Measurements from ENCODE around the gene PRRC2A. TPM values are rescaled to one million over a fixed set of nuclear protein-coding genes. Genes with fewer than 3 reads are reported as not detected.
A peak's percentile ranks its signal among the peaks of the same experiment; 100 is the strongest.

PRRC2A gene
- total RNA-seq, 1 experiment from 2014 or later, result 383 TPM

DNA sequence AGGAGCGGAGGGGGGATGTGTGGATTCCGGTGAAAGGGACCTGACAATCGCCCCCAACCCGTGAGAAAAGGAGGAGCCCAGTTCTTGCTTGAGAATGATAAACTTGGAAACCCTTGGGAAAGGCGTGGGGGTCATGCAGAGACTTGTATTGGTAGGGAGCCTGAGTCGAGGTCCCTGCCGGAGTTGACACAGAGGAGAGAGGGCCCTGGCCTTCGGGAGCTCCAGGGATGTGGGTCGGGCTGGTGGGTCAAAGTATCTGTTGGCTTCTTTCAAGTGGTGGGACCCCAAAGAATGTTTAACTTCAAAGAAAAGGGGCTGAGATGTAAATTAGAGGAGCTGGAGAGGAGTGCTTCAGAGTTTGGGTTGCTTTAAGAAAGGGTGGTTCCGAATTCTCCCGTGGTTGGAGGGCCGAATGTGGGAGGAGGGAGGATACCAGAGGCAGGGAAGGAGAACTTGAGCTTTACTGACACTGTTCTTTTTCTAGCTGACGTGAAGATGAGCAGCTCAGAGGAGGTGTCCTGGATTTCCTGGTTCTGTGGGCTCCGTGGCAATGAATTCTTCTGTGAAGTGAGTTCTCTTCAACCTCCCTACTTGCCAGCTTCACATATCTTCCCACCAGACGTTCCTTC is 45.9 kb downstream of the PRRC2A start:
- H2BK15ac ChIP-seq (ENCODE audit: low read depth, low read length), result no peak overlapping the region
- TF ChIP-seq, protein P1, sequence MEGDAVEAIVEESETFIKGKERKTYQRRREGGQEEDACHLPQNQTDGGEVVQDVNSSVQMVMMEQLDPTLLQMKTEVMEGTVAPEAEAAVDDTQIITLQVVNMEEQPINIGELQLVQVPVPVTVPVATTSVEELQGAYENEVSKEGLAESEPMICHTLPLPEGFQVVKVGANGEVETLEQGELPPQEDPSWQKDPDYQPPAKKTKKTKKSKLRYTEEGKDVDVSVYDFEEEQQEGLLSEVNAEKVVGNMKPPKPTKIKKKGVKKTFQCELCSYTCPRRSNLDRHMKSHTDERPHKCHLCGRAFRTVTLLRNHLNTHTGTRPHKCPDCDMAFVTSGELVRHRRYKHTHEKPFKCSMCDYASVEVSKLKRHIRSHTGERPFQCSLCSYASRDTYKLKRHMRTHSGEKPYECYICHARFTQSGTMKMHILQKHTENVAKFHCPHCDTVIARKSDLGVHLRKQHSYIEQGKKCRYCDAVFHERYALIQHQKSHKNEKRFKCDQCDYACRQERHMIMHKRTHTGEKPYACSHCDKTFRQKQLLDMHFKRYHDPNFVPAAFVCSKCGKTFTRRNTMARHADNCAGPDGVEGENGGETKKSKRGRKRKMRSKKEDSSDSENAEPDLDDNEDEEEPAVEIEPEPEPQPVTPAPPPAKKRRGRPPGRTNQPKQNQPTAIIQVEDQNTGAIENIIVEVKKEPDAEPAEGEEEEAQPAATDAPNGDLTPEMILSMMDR (conservative IDR thresholded peaks at IDR 0.05), result no peak
- peaks cover 19% of the 10 kb centered on the region for H3K23me2 ChIP-seq (ENCODE audit: insufficient read length, low read depth, low read length, poor library complexity, severe bottlenecking)
- no peak overlapping the region for H2BK120ac ChIP-seq (ENCODE audit: low read depth, low read length, poor library complexity, severe bottlenecking)
- H3K4ac ChIP-seq (ENCODE audit: low read depth, low read length), result no peak overlapping the region
- no CpG with 5 or more reads among the region's 15 CpGs for WGBS (ENCODE audit: extremely low coverage, insufficient read length, low lambda C conversion rate)
- H4K91ac ChIP-seq (ENCODE audit: insufficient read length, low read depth, low read length), result no peak overlapping the region
- H3K79me1 ChIP-seq (ENCODE audit: insufficient read depth, low read depth, low read length, poor library complexity, severe bottlenecking), result peaks cover 11% of the 10 kb centered on the region
- no peak overlapping the region for H3K27ac ChIP-seq (ENCODE audit: insufficient read length, low read depth, low read length)
- H3K56ac ChIP-seq (ENCODE audit: insufficient read length, low read depth, low read length), result no peak overlapping the region
- H4K5ac ChIP-seq (ENCODE audit: insufficient read length, low read depth, low read length), result no peak overlapping the region
- H4K20me1 ChIP-seq (ENCODE audit: control insufficient read depth, insufficient read depth, insufficient read length), result no peaks in the 10 kb centered on the region
- Mint-ChIP-seq H3K4me3 (peak overlapping the region; percentile 99), H3K27ac (peak overlapping the region; percentile 93 to 99 (median 96)), H3K36me3 (ENCODE audit: insufficient read depth in 1 of 3, low read depth in 3 of 3) (peaks cover 50 to 85% (median 78%) of the 10 kb centered on the region in 3 experiments), H3K4me1 (peaks cover 25 to 29% of the 10 kb centered on the region in 2 experiments), H3K27me3 (ENCODE audit: low read depth) (no peaks in the 10 kb centered on the region), H3K9me3 (no peaks in the 10 kb centered on the region)
- H3K27me3 ChIP-seq (ENCODE audit: insufficient read depth, low read length), result no peaks in the 10 kb centered on the region
- no peak overlapping the region for H2BK12ac ChIP-seq (ENCODE audit: insufficient read length, low read depth, low read length)
- H3K18ac ChIP-seq (ENCODE audit: insufficient read length, low read depth, low read length), result no peak overlapping the region
- no peak overlapping the region for H2AFZ ChIP-seq (ENCODE audit: low read length)
- H3K14ac ChIP-seq (ENCODE audit: insufficient read depth, low read length), result peak overlapping the region; percentile 48
- no peak overlapping the region for H3K23ac ChIP-seq (ENCODE audit: insufficient read length, low read depth, low read length)
- H3T11ph ChIP-seq (ENCODE audit: low read length), result no peak overlapping the region
- peaks cover 6% of the 10 kb centered on the region; the same call in 1 of the 2 replicates for H3K79me2 ChIP-seq (ENCODE audit: insufficient read depth, low read length)
- peak overlapping the region; percentile 62 for H3K9ac ChIP-seq (ENCODE audit: extremely low read depth, insufficient read length, low read length)
- H3K4me1 ChIP-seq (ENCODE audit: insufficient read depth, low read length), result no peaks in the 10 kb centered on the region
- no peaks in the 10 kb centered on the region for H3K9me3 ChIP-seq (ENCODE audit: control insufficient read depth, low read depth, low read length)
- H3K4me2 ChIP-seq (ENCODE audit: insufficient read depth, insufficient read length, low read length), result peak overlapping the region; percentile 90
- no peak overlapping the region for H2AK5ac ChIP-seq (ENCODE audit: insufficient read length, low read length)
- DNase-seq, result no peak
- no peak overlapping the region for H2BK20ac ChIP-seq (ENCODE audit: low read depth, low read length, poor library complexity, severe bottlenecking)
- no peak overlapping the region for H4K8ac ChIP-seq (replicated peaks; ENCODE audit: insufficient read length, low read depth, low read length)
- H2BK5ac ChIP-seq (ENCODE audit: insufficient read length, low read length), result no peak overlapping the region

Data from H9 (cell line).